DND-41 (cell line): Measurements from ENCODE around the gene RIT2.

Source experiments
- EZH2 ChIP-seq: IDR thresholded peaks from 3 replicates; pipeline ENCODE4 v1.6.1; 2012; ENCODE audit warnings: borderline replicate concordance, low read depth, mild to moderate bottlenecking, moderate library complexity, low read length, inconsistent platforms; ENCODE audit not compliant: severe bottlenecking
- TF ChIP-seq, protein P1 (sequence below): IDR thresholded peaks from 2 replicates; pipeline ENCODE4 v1.5.1; 2012; ENCODE audit warnings: borderline replicate concordance, low read length, moderate library complexity, mild to moderate bottlenecking; ENCODE audit not compliant: poor library complexity, severe bottlenecking; ENCODE audit errors: extremely low read depth

DNA sequence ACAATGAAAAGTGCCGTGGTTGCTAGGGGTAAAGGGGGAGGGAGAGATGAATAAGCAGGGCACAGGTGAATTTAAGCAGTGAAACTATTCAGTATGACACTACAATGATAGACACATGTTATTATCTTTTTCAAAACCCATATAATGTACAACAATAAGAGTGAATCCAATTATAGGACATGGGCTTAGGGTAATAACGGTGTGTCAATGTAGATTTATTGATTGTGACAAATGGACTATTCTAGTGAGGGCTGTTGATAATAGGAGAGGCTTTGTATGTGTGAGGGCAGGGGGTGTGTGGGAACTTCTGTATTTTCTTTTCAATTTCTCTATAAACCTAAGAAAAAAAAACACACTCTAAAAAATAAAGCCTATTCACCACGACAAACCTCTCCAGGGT lies 223.8 kb downstream of the RIT2 start:
- TF ChIP-seq, protein P1, sequence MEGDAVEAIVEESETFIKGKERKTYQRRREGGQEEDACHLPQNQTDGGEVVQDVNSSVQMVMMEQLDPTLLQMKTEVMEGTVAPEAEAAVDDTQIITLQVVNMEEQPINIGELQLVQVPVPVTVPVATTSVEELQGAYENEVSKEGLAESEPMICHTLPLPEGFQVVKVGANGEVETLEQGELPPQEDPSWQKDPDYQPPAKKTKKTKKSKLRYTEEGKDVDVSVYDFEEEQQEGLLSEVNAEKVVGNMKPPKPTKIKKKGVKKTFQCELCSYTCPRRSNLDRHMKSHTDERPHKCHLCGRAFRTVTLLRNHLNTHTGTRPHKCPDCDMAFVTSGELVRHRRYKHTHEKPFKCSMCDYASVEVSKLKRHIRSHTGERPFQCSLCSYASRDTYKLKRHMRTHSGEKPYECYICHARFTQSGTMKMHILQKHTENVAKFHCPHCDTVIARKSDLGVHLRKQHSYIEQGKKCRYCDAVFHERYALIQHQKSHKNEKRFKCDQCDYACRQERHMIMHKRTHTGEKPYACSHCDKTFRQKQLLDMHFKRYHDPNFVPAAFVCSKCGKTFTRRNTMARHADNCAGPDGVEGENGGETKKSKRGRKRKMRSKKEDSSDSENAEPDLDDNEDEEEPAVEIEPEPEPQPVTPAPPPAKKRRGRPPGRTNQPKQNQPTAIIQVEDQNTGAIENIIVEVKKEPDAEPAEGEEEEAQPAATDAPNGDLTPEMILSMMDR = no peak
- TF ChIP-seq EZH2 = no peak
